Measurements from ENCODE around the gene NAXE. TPM values are rescaled to one million over a fixed set of nuclear protein-coding genes. Genes with fewer than 3 reads are reported as not detected.

Gene NAXE
- total and polyA plus RNA-seq, 7 experiments from 2014 or later, result 25.6 to 113 (median 41.8) TPM

GRCh38 chr1:156624814-156625435 is 33.3 kb downstream of the NAXE start:
- H3K27me3 ChIP-seq (ENCODE audit: control insufficient read depth in 2 of 2, insufficient read depth in 2 of 2, low read length in 2 of 2), result peaks cover 8 to 31% of the 10 kb centered on the region in 2 donors
- peak overlapping the region in 9 of 10 donors; percentile 16 to 85 (median 66) for H3K4me3 Mint-ChIP-seq
- DNase-seq (peak in 1 of 9 donors; percentile 23), ATAC-seq (no peak)
- H3K27ac ChIP-seq (ENCODE audit: low read depth, low read length), result no peak overlapping the region
- H3K36me3 Mint-ChIP-seq, result no peaks in the 10 kb centered on the region
- peak overlapping the region; percentile 47 for H3K4me3 ChIP-seq (ENCODE audit: low read length)
- H3K4me1 ChIP-seq (ENCODE audit: control insufficient read depth in 2 of 2, insufficient read depth in 2 of 2, low read length in 2 of 2), result peaks cover 9 to 15% of the 10 kb centered on the region in 2 donors
- peaks cover 0 to 1% (median 0%) of the 10 kb centered on the region in 11 donors for H3K9me3 Mint-ChIP-seq
- CTCF ChIA-PET, result interaction anchor here (0.7 to 2.0 kb wide), 15 partner anchors 8 to 471 kb away, joined by 3 to 10 read pairs (median 4); partner anchors contain the start of gene NAXE
- no peaks in the 10 kb centered on the region for H3K9me3 ChIP-seq (ENCODE audit: control insufficient read depth in 2 of 3, low read length in 3 of 3)
- POLR2A ChIA-PET, result interaction anchor here (0.7 to 0.9 kb wide), 3 partner anchors 18 to 40 kb away, joined by 3 read pairs; partner anchors contain the start of gene NAXE
- H3K36me3 ChIP-seq (ENCODE audit: control insufficient read depth in 2 of 3, insufficient read depth in 3 of 3, low read length in 3 of 3), result no peaks in the 10 kb centered on the region
- peaks cover 7 to 13% (median 11%) of the 10 kb centered on the region in 7 donors for H3K4me1 Mint-ChIP-seq
- peaks cover 49 to 73% (median 62%) of the 10 kb centered on the region in 5 donors for H3K27me3 Mint-ChIP-seq
- H3K27ac Mint-ChIP-seq, result no peak overlapping the region
- intact Hi-C loops (cut with micrococcal nuclease), result loop anchor here (1.0 to 5.0 kb wide), 5 partner anchors 53 to 240 kb away; partner anchors contain the start of genes CRABP2 (in 1 of the 2), ISG20L2 (in 1 of the 2) and METTL25B (in 1 of the 2)

GRCh38 chr1:156625436-156626078 is 34.0 kb downstream of the NAXE start:
- Mint-ChIP-seq H3K9me3 (peaks cover 0 to 1% (median 0%) of the 10 kb centered on the region in 11 donors), H3K27me3 (peaks cover 46 to 71% (median 59%) of the 10 kb centered on the region in 5 donors), H3K27ac (peak overlapping the region in 4 of 9 donors; percentile 8 to 44 (median 21)), H3K4me3 (peak overlapping the region; percentile 74 to 92 (median 81)), H3K4me1 (peaks cover 7 to 13% (median 11%) of the 10 kb centered on the region in 7 donors), H3K36me3 (no peaks in the 10 kb centered on the region)
- intact Hi-C loops (cut with micrococcal nuclease), result loop anchor here (1.0 to 5.0 kb wide), 7 partner anchors 32 to 301 kb away; partner anchors contain the start of genes CRABP2 (in 1 of the 2), ISG20L2 (in 1 of the 2) and METTL25B (in 1 of the 2)
- peak overlapping the region; percentile 47 for H3K4me3 ChIP-seq (ENCODE audit: low read length)
- no peaks in the 10 kb centered on the region for H3K36me3 ChIP-seq (ENCODE audit: control insufficient read depth in 2 of 3, insufficient read depth in 3 of 3, low read length in 3 of 3)
- ATAC-seq (peak; percentile 83), DNase-seq (peak; percentile 51 to 78 (median 65))
- H3K9me3 ChIP-seq (ENCODE audit: control insufficient read depth in 2 of 3, low read length in 3 of 3), result no peaks in the 10 kb centered on the region
- ChIA-PET POLR2A (no interaction called here), CTCF (interaction anchor here (0.7 to 2.7 kb wide), 10 partner anchors 24 to 470 kb away, joined by 3 to 18 read pairs (median 4); no protein-coding TSS in a partner anchor)
- no peak overlapping the region for H3K27ac ChIP-seq (ENCODE audit: low read depth, low read length)
- H3K4me1 ChIP-seq (ENCODE audit: control insufficient read depth in 2 of 2, insufficient read depth in 2 of 2, low read length in 2 of 2), result peaks cover 9 to 15% of the 10 kb centered on the region in 2 donors
- peaks cover 8 to 31% of the 10 kb centered on the region in 2 donors for H3K27me3 ChIP-seq (ENCODE audit: control insufficient read depth in 2 of 2, insufficient read depth in 2 of 2, low read length in 2 of 2)

GRCh38 chr1:156626079-156626438 is 34.5 kb downstream of the NAXE start:
- intact Hi-C loops (cut with micrococcal nuclease), result loop anchor here (1.0 to 5.0 kb wide), 6 partner anchors 31 to 301 kb away; partner anchors contain the start of genes CRABP2 (in 1 of the 2), ISG20L2 (in 1 of the 2) and METTL25B (in 1 of the 2)
- peaks cover 0 to 4% (median 0%) of the 10 kb centered on the region in 5 donors for H3K36me3 Mint-ChIP-seq
- no peak overlapping the region for H3K27ac ChIP-seq (ENCODE audit: low read depth, low read length)
- no peak overlapping the region for H3K4me3 ChIP-seq (ENCODE audit: low read length)
- peaks cover 7 to 13% (median 12%) of the 10 kb centered on the region in 7 donors for H3K4me1 Mint-ChIP-seq
- DNase-seq, result no peak
- H3K36me3 ChIP-seq (ENCODE audit: control insufficient read depth in 2 of 3, insufficient read depth in 3 of 3, low read length in 3 of 3), result no peaks in the 10 kb centered on the region
- peak overlapping the region in 8 of 10 donors; percentile 74 to 92 (median 81) for H3K4me3 Mint-ChIP-seq
- no peak for ATAC-seq
- CTCF ChIA-PET, result interaction anchor here (1.0 to 2.7 kb wide), 7 partner anchors 22 to 100 kb away, joined by 3 to 18 read pairs (median 3); no protein-coding TSS in a partner anchor
- no peaks in the 10 kb centered on the region for H3K9me3 ChIP-seq (ENCODE audit: control insufficient read depth in 2 of 3, low read length in 3 of 3)
- peaks cover 46 to 73% (median 59%) of the 10 kb centered on the region in 5 donors for H3K27me3 Mint-ChIP-seq
- H3K27me3 ChIP-seq (ENCODE audit: control insufficient read depth in 2 of 2, insufficient read depth in 2 of 2, low read length in 2 of 2), result peaks cover 8 to 31% of the 10 kb centered on the region in 2 donors
- H3K27ac Mint-ChIP-seq, result peak overlapping the region in 4 of 9 donors; percentile 8 to 44 (median 21)
- POLR2A ChIA-PET, result interaction anchor here (0.5 kb wide), 1 partner anchor 346 kb away, joined by 3 read pairs; no protein-coding TSS in a partner anchor
- H3K4me1 ChIP-seq (ENCODE audit: control insufficient read depth in 2 of 2, insufficient read depth in 2 of 2, low read length in 2 of 2), result peaks cover 9 to 15% of the 10 kb centered on the region in 2 donors
- H3K9me3 Mint-ChIP-seq, result peaks cover 0 to 1% (median 0%) of the 10 kb centered on the region in 11 donors

- intact Hi-C loops (cut with micrococcal nuclease), result loop anchor here (1.0 to 5.0 kb wide), 4 partner anchors 80 to 299 kb away; partner anchors contain the start of genes CRABP2 (in 1 of the 2), ISG20L2 (in 1 of the 2) and METTL25B (in 1 of the 2)
- Histone ChIP-seq H3K4me1 (ENCODE audit: control insufficient read depth in 2 of 2, insufficient read depth in 2 of 2, low read length in 2 of 2) (peaks cover 9 to 15% of the 10 kb centered on the region in 2 donors), H3K27ac (ENCODE audit: low read depth, low read length) (no peak overlapping the region), H3K9me3 (ENCODE audit: control insufficient read depth in 2 of 3, low read length in 3 of 3) (no peaks in the 10 kb centered on the region), H3K27me3 (ENCODE audit: control insufficient read depth in 2 of 2, insufficient read depth in 2 of 2, low read length in 2 of 2) (peaks cover 8 to 31% of the 10 kb centered on the region in 2 donors), H3K36me3 (ENCODE audit: control insufficient read depth in 2 of 3, insufficient read depth in 3 of 3, low read length in 3 of 3) (no peaks in the 10 kb centered on the region), H3K4me3 (ENCODE audit: low read length) (no peak overlapping the region)
- POLR2A ChIA-PET, result interaction anchor here (1.2 kb wide), 1 partner anchor 100 kb away, joined by 3 read pairs; no protein-coding TSS in a partner anchor
- H3K4me3 Mint-ChIP-seq, result peak overlapping the region in 1 of 10 donors; percentile 3
- H3K36me3 Mint-ChIP-seq, result peaks cover 0 to 4% (median 0%) of the 10 kb centered on the region in 5 donors
- H3K27ac Mint-ChIP-seq, result peak overlapping the region in 1 of 9 donors; percentile 10
- DNase-seq (peak in 4 of 9 donors; percentile 29 to 36 (median 35)), ATAC-seq (no peak)
- peaks cover 38 to 74% (median 59%) of the 10 kb centered on the region in 5 donors for H3K27me3 Mint-ChIP-seq
- H3K9me3 Mint-ChIP-seq, result peaks cover 0 to 1% (median 0%) of the 10 kb centered on the region in 11 donors
- H3K4me1 Mint-ChIP-seq, result peaks cover 7 to 13% (median 12%) of the 10 kb centered on the region in 7 donors
- CTCF ChIA-PET, result interaction anchor here (0.6 to 2.7 kb wide), 18 partner anchors 10 to 242 kb away, joined by 3 to 18 read pairs (median 4); partner anchors contain the start of genes ISG20L2, METTL25B and NAXE
Measured at GRCh38 chr1:156627313-156627880, 35.8 kb downstream of the NAXE start.

GRCh38 chr1:156629823-156630449 is 38.4 kb downstream of the NAXE start:
- Histone ChIP-seq H3K27me3 (ENCODE audit: control insufficient read depth in 2 of 2, insufficient read depth in 2 of 2, low read length in 2 of 2) (peaks cover 8 to 15% of the 10 kb centered on the region in 2 donors), H3K27ac (ENCODE audit: low read depth, low read length) (no peak overlapping the region), H3K4me3 (ENCODE audit: low read length) (no peak overlapping the region), H3K9me3 (ENCODE audit: control insufficient read depth in 2 of 3, low read length in 3 of 3) (no peaks in the 10 kb centered on the region), H3K36me3 (ENCODE audit: control insufficient read depth in 2 of 3, insufficient read depth in 3 of 3, low read length in 3 of 3) (no peaks in the 10 kb centered on the region), H3K4me1 (ENCODE audit: control insufficient read depth in 2 of 2, insufficient read depth in 2 of 2, low read length in 2 of 2) (peaks cover 7 to 9% of the 10 kb centered on the region in 2 donors)
- ChIA-PET POLR2A (interaction anchor here (0.7 kb wide), 1 partner anchor 23 kb away, joined by 3 read pairs; no protein-coding TSS in a partner anchor), CTCF (interaction anchor here (0.6 to 1.6 kb wide), 2 partner anchors 28 to 41 kb away, joined by 4 to 8 read pairs; no protein-coding TSS in a partner anchor)
- intact Hi-C loops (cut with micrococcal nuclease), result loop anchor here in 1 of 2 donors (5.0 kb wide), 2 partner anchors 77 to 97 kb away; partner anchors contain the start of genes CRABP2, ISG20L2 and METTL25B
- DNase-seq (no peak), ATAC-seq (no peak)
- peaks cover 6 to 8% (median 7%) of the 10 kb centered on the region in 7 donors for H3K4me1 Mint-ChIP-seq
- H3K27ac Mint-ChIP-seq, result no peak overlapping the region
- H3K27me3 Mint-ChIP-seq, result peaks cover 42 to 78% (median 64%) of the 10 kb centered on the region in 5 donors
- no peak overlapping the region for H3K4me3 Mint-ChIP-seq
- H3K9me3 Mint-ChIP-seq, result peaks cover 0 to 1% (median 0%) of the 10 kb centered on the region in 11 donors
- peaks cover 0 to 4% (median 0%) of the 10 kb centered on the region in 5 donors for H3K36me3 Mint-ChIP-seq

All from naive thymus-derived CD4-positive, alpha-beta T cell (primary cell).